ENCODE measurements around the gene NUP107. TPM values are rescaled to one million over a fixed set of nuclear protein-coding genes. Genes with fewer than 3 reads are reported as not detected.
"Not testable (repeated sequence)": the region's sequence is repeated elsewhere in the genome, so short reads cannot be mapped to it uniquely, and the experiment has no call there.

The NUP107 gene
- polyA plus RNA-seq = 10 to 100 TPM; 24.9 to 48.8 (median 42.3) TPM

DNA sequence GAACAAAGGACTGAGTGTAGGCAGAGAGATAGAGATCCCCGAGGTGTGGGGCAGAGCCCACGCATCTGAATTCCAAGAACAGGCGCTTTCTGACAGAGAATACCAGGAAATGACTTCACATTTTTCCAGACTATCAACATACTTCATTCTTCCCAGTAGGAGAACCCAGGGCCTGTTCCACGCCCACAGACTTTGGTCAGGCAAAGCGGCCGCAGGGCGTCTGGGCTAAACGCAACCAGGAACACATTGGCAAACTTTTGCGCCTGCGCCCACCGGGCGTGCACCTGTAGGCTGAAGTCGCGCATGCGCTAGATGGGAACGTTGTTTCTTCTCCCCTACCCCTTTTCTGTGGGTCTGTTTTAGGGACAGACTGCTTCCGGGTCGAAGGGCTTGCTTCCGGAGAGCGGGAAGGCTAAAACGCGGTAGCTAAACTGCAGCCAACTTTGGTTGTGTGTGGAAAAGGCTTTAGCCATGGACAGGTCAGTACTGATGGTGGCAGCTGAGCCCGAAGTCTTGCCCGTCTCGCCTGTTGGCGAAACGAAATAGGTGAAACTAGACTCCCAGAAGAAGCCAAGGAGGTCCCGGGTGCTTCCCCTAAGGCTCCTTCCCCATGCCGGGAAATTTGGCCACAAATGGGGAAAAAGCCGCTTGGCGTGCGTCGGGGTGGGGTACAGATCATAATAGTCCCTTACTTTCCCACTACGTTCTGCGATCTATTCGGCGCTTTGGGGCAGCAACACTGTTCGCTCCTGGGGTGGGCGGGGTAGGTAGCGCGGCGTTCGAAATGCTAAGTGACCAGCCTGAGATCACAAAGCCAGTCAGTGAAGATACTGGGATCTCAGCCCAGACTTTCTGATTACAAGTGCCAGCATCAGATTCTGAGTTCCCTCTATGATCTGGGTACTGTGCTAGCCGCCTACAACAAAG is at the start of gene NUP107:
NUP107 (plus strand) TSS at position 384 of the 927 bp plus-strand sequence; CDS start at position 472, 88 bp downstream.
- peaks cover 29 to 43% of the 10 kb centered on the region in 2 donors for H3K4me1 Mint-ChIP-seq

DNA sequence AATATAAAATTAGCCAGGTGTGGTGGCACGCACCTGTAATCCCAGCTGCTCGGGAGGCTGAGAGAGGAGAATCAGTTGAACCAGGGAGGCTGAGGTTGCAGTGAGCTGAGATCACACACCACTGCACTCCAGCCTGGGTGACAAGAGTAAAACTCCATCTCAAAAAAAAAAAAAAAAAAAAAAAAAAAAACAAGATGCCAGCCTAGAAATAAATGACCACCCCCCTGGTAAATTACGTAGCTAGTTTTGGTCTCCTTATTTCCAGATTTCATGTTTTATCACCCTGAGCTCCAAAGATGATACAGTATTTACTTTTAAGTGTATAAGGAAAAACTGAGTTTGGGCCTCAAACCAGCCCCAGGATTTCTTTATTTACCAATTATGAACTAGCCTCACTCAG is 49.3 kb upstream of the NUP107 start:
- not testable (repeated sequence) for H3K36me3 Mint-ChIP-seq, H3K9me3 Mint-ChIP-seq, DNase-seq
- H3K27ac Mint-ChIP-seq = peak overlapping the region; percentile 79 to 92 (median 90)
- H3K4me1 Mint-ChIP-seq = peaks cover 98 to 100% of the 10 kb centered on the region in 2 donors
- H3K27me3 Mint-ChIP-seq (ENCODE audit: low read depth in 3 of 3) = peaks cover 6 to 19% (median 9%) of the 10 kb centered on the region in 3 donors
- H3K4me3 Mint-ChIP-seq = peak overlapping the region; percentile 51 to 80 (median 69)

More for the DNA sequence above, at the start of gene NUP107:
- H3K9me3 Mint-ChIP-seq = no peaks in the 10 kb centered on the region
- peaks cover 8 to 10% (median 10%) of the 10 kb centered on the region in 3 donors for H3K27me3 Mint-ChIP-seq (ENCODE audit: low read depth in 3 of 3)
- peak within 1 kb of the TSS; percentile 96 to 99 (median 98) for H3K27ac Mint-ChIP-seq
- DNase-seq = peak; percentile 95 to 97 (median 96)
- H3K4me3 Mint-ChIP-seq = peak within 1 kb of the TSS; percentile 96 to 99 (median 97)
- peaks cover 7 to 16% (median 9%) of the 10 kb centered on the region in 3 donors for H3K36me3 Mint-ChIP-seq

DNA sequence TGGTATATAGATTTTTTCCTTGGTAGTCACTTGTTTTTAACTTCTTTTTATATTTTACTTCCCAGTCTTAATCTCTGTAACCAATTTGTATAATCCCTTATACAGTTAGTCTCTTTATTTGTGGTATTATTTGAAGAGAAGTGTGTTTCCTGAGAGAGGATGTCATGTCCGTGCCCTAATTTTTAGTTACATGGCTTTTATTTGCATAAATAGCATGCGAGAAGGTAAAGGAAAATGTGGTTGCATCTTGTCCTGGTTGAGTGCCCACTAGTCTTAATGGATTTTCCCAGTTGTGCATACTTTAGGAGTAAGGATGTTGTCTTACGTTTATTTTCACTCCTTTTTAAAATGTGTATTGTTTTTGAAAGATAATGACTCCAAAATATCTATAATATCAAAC is 48.6 kb upstream of the NUP107 start:
- Mint-ChIP-seq H3K4me3 (peak overlapping the region; percentile 51 to 80 (median 68)), H3K27me3 (ENCODE audit: low read depth in 3 of 3) (peaks cover 6 to 15% (median 9%) of the 10 kb centered on the region in 3 donors), H3K27ac (peak overlapping the region; percentile 79 to 92 (median 88)), H3K36me3 (peaks cover 0 to 11% (median 0%) of the 10 kb centered on the region in 3 donors), H3K9me3 (no peaks in the 10 kb centered on the region), H3K4me1 (peaks cover 97 to 100% of the 10 kb centered on the region in 2 donors)
- DNase-seq = no peak

DNA sequence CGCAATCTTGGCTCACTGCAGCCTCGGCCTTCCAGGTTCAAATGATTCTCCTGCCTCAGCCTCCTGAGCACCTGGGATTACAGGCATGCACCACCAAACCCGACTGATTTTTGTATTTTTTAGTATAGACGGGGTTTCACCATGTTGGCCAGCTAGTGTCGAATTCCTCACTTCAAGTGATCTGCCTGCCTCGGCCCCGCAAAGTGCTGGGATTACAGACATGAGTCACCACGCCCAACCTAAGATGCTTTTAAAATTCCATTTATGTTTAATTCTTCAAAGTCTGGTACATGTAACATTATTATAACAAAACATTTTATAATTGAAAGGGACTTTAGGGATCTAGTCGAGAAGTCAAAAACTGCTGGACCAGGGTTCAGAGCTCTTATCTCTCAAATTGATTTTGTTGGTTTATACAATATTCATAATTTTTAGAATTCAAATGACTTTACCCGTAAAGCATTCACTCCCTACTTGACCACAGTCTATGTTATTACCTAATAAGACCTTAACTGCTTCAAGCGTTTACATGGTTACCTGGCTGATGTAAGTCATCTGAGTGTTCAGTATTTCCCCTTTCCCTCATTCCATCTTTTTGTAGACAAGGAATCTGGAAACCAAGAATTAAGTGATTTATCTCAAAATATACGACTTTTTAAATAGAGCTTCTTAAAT is 47.9 kb upstream of the NUP107 start:
- peak overlapping the region; percentile 79 to 95 (median 93) for H3K27ac Mint-ChIP-seq
- no peak for DNase-seq
- no peaks in the 10 kb centered on the region for H3K9me3 Mint-ChIP-seq
- H3K36me3 Mint-ChIP-seq = peaks cover 0 to 12% (median under 1%) of the 10 kb centered on the region in 3 donors
- H3K4me1 Mint-ChIP-seq = peaks cover 95 to 100% of the 10 kb centered on the region in 2 donors
- H3K27me3 Mint-ChIP-seq (ENCODE audit: low read depth in 3 of 3) = peaks cover 6 to 11% (median 9%) of the 10 kb centered on the region in 3 donors
- peak overlapping the region; percentile 58 to 86 (median 76) for H3K4me3 Mint-ChIP-seq

DNA sequence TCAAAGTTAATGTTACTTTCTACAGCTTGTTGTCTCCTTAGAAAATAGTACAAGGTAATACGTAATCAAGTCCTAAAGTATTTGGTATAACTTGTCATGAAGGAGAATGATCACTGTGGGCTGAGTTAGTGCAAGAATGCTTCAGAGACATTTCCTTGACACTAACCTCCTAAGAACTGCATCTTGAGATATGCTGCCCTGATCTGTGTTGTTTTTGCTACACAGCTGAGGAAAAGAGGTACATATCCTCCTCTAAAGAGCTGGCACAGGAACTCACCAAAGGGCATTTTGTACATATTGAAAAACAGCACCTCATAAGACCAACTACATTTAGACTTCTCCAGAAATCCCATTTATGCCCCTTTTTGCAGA is 47.4 kb upstream of the NUP107 start:
- Mint-ChIP-seq H3K27ac (peak overlapping the region; percentile 79 to 95 (median 93)), H3K27me3 (ENCODE audit: low read depth in 3 of 3) (peaks cover 6 to 11% (median 9%) of the 10 kb centered on the region in 3 donors), H3K4me3 (peak overlapping the region; percentile 58 to 86 (median 76)), H3K9me3 (no peaks in the 10 kb centered on the region), H3K36me3 (peaks cover 0 to 15% (median 3%) of the 10 kb centered on the region in 3 donors), H3K4me1 (peaks cover 95 to 100% of the 10 kb centered on the region in 2 donors)
- DNase-seq = no peak

DNA sequence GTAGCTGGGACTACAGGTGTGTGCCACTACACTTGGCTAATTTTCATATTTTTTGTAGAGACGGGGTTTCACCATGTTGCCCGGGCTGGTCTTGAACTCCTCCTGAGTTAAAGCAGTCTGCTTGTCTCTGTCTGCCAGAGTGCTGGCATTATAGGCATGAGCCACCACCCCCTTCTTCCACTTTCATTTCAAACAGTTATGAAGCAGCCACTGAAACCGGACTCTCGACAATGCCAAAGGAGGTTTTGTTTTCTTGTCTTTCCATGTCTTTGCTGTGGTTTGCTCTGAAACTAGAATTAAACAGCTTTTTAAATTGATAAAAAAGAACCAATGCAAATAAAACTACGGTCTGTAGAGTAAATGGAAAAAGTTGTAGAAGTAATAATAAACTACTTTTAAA is 45.6 kb upstream of the NUP107 start:
- H3K36me3 Mint-ChIP-seq = peaks cover 0 to 15% (median 3%) of the 10 kb centered on the region in 3 donors
- H3K4me1 Mint-ChIP-seq = peaks cover 94 to 97% of the 10 kb centered on the region in 2 donors
- no peaks in the 10 kb centered on the region for H3K9me3 Mint-ChIP-seq

DNA sequence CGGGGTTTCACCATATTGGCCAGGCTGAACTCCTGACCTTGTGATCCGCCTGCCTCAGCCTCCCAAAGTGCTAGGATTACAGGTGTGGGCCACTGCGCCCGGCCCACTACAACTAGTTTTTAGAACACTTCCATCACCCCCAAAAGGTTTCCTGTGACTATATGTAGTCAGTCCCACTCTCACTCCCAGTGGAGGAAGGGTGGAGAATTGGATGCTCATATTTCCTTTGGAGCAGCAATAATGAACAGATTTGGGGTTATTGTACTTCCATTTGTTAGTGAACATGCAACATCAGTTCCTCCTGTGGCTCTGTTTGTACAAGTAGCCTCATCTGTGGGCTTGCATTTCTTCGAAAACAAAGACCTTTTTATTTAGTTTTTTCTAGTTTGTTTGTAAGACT is 40.3 kb upstream of the NUP107 start:
- H3K27me3 Mint-ChIP-seq (ENCODE audit: low read depth in 3 of 3) = peaks cover 0 to 5% (median 4%) of the 10 kb centered on the region in 3 donors
- DNase-seq = no peak
- no peaks in the 10 kb centered on the region for H3K9me3 Mint-ChIP-seq
- H3K4me3 Mint-ChIP-seq = peak overlapping the region; percentile 51 to 71 (median 67)
- H3K27ac Mint-ChIP-seq = peak overlapping the region; percentile 79 to 92 (median 88)
- H3K4me1 Mint-ChIP-seq = peaks cover 88 to 97% of the 10 kb centered on the region in 2 donors
- H3K36me3 Mint-ChIP-seq = peaks cover 7 to 19% (median 12%) of the 10 kb centered on the region in 3 donors

More for the DNA sequence above, 45.6 kb upstream of the NUP107 start:
- H3K27me3 Mint-ChIP-seq (ENCODE audit: low read depth in 3 of 3) = peaks cover 4 to 7% (median 6%) of the 10 kb centered on the region in 3 donors
- peak; percentile 54 to 63 (median 59) for DNase-seq
- H3K27ac Mint-ChIP-seq = peak overlapping the region; percentile 79 to 94 (median 92)
- peak overlapping the region; percentile 58 to 86 (median 76) for H3K4me3 Mint-ChIP-seq

DNA sequence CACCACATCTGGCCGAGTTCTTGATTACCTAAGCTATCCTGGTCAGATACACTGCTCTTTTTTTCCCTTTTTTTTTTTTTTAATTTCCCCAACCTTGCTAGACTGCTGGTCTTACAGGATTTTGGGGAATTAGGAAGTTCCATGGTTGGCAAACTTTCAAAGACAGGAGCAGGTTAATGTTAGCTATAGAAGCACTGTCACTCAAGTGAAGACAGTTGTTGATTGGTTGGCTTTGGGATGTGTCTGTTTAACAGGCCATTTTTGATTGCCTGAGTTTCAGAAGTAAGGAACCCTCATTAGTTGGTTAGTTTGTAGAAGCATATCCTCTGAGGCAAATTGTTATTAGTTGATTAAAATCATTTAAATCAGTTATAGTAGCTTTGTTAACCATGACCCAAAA is 39.3 kb upstream of the NUP107 start:
- Mint-ChIP-seq H3K9me3 (no peaks in the 10 kb centered on the region), H3K27me3 (ENCODE audit: low read depth in 3 of 3) (peaks cover 0 to 4% (median 1%) of the 10 kb centered on the region in 3 donors), H3K4me3 (peak overlapping the region; percentile 41 to 70 (median 56)), H3K27ac (peak overlapping the region; percentile 79 to 94 (median 84)), H3K4me1 (peaks cover 83 to 92% of the 10 kb centered on the region in 2 donors), H3K36me3 (peaks cover 11 to 20% (median 12%) of the 10 kb centered on the region in 3 donors)
- DNase-seq = no peak

DNA sequence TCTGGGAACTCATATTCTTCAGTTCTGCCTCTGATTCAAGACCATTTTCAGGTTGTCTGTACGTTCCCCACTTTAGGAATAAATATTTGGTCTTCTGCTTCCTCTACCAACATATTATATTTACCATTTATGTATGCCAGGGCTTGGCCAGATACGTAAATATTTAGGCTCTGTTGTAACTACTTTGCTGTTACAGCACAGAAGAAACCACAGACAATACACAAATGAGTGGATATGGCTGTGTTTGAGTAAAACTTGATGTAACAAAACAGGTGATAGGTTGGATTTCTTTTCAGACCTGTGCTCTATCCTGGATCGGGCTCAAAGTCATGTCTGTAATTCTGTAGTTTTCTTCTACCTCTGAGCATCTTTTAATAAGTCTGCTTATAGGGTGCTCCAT is 38.6 kb upstream of the NUP107 start:
- Mint-ChIP-seq H3K4me3 (peak overlapping the region; percentile 41 to 70 (median 54)), H3K36me3 (peaks cover 11 to 17% (median 13%) of the 10 kb centered on the region in 3 donors), H3K4me1 (peaks cover 79 to 86% of the 10 kb centered on the region in 2 donors), H3K27ac (peak overlapping the region; percentile 79 to 94 (median 84)), H3K9me3 (no peaks in the 10 kb centered on the region), H3K27me3 (ENCODE audit: low read depth in 3 of 3) (peaks cover 0 to 4% (median 1%) of the 10 kb centered on the region in 3 donors)
- DNase-seq = no peak

DNA sequence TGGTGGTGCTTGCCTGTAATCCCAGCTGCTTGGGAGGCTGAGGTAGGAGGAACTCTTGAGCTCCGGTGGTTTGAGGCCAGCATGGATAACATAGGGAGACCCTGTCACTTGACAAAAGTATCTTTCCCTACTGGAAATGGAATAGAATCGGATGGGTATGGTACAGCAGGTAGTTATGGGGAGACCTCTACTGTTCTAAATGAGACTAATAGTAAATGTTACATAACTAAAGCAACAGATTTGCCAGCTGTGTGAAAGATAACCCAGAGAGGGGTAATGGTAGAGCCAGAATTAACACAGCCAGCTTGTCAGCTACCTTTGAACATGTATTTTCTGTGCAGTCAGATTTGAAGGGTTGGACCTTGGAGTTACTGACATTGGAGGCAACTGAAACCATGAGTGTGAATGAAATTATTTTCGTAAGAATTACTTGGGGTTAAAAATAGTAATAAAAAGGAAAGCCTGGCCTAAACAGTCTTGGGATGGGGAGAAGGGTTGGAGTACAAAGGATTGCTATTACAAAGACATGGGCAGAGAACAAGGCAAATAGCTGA is 21.7 kb upstream of the NUP107 start:
- Mint-ChIP-seq H3K36me3 (peaks cover 0 to 23% (median 9%) of the 10 kb centered on the region in 3 donors), H3K4me3 (no peak overlapping the region), H3K9me3 (no peaks in the 10 kb centered on the region), H3K27me3 (ENCODE audit: low read depth in 3 of 3) (no peaks in the 10 kb centered on the region), H3K4me1 (peaks cover 35 to 61% of the 10 kb centered on the region in 2 donors), H3K27ac (peak overlapping the region; percentile 63 to 84 (median 79))
- DNase-seq = no peak

DNA sequence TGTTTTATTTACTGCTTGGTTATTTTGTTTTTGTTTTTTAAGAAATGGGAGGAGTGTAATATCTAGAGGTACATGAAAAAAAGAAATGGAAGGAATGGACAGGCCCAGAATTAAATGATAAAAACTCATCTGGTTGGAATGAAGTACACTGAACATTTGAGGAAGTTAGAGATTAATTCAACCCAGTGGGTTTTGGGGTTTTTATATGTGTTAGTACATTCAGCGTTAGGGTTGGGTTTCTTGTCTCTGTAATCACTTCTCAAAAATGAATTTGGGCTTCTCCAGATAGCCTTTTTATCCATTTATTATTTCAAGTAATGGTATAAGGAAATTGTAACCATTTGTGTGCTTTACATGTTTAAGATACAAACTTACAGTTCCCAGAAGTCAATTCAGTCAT is 19.5 kb upstream of the NUP107 start:
- peak overlapping the region; percentile 41 to 91 (median 61) for H3K27ac Mint-ChIP-seq
- H3K9me3 Mint-ChIP-seq = no peaks in the 10 kb centered on the region
- peaks cover 39 to 64% of the 10 kb centered on the region in 2 donors for H3K4me1 Mint-ChIP-seq
- H3K4me3 Mint-ChIP-seq = peak overlapping the region in 3 of 5 donors; percentile 0 to 11 (median 9)
- no peak for DNase-seq
- peaks cover 0 to 14% (median 5%) of the 10 kb centered on the region in 3 donors for H3K36me3 Mint-ChIP-seq
- peaks cover 0 to 2% (median 0%) of the 10 kb centered on the region in 3 donors for H3K27me3 Mint-ChIP-seq (ENCODE audit: low read depth in 3 of 3)

DNA sequence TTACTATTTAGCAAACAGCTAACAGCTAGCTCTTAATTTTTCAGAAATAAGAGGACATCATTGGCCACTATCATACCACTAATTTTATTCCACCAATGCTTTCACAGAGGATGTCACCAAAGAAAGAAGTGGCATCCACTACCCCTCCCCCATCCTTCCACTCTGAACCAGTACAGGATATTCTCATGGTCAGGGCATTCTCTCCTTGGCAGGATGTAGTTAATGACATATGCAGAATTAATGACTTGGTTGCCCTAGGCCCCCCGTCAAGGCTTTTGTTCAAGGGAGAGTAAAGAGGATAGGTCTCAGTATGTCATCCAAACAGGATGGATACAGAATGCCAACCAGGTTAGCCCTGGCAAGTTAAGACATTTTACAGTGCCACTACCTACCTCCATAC is 18.9 kb upstream of the NUP107 start:
- DNase-seq = no peak
- no peaks in the 10 kb centered on the region for H3K9me3 Mint-ChIP-seq
- H3K36me3 Mint-ChIP-seq = peaks cover 0 to 14% (median 5%) of the 10 kb centered on the region in 3 donors
- peaks cover 0 to 2% (median 0%) of the 10 kb centered on the region in 3 donors for H3K27me3 Mint-ChIP-seq (ENCODE audit: low read depth in 3 of 3)
- H3K4me1 Mint-ChIP-seq = peaks cover 39 to 64% of the 10 kb centered on the region in 2 donors
- peak overlapping the region in 2 of 5 donors; percentile 0 to 9 for H3K4me3 Mint-ChIP-seq
- peak overlapping the region; percentile 41 to 91 (median 61) for H3K27ac Mint-ChIP-seq

DNA sequence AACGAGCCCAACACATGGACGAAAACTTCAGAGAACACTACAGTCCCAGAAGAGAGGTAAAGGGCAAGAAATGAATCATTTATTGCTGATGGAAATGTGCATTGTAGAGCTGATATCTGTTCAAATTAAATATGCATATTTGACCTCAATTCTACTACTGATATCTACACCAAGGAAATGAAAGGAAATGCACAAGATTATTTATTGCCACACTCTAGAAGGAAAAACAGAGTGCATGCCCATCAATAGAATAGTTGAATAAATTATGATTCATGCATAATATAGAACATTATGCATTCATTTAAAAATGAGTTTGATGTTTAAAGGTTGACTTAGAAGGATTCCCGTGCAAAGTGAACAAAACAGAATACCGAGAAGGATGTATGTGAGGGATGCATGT is 15.6 kb upstream of the NUP107 start:
- Mint-ChIP-seq H3K4me3 (peak overlapping the region in 1 of 5 donors; percentile 7), H3K9me3 (no peaks in the 10 kb centered on the region), H3K27ac (peak overlapping the region in 5 of 6 donors; percentile 37 to 74 (median 71)), H3K27me3 (ENCODE audit: low read depth in 3 of 3) (peaks cover 2 to 8% (median 5%) of the 10 kb centered on the region in 3 donors), H3K36me3 (peaks cover 0 to 3% (median 0%) of the 10 kb centered on the region in 3 donors), H3K4me1 (peaks cover 63 to 71% of the 10 kb centered on the region in 2 donors)
- no peak for DNase-seq

Data from immature natural killer cell (primary cell).